ENCODE results near the gene PLXNB2.
A peak's percentile ranks its signal among the peaks of the same experiment; 100 is the strongest.

PLXNB2 gene

DNA sequence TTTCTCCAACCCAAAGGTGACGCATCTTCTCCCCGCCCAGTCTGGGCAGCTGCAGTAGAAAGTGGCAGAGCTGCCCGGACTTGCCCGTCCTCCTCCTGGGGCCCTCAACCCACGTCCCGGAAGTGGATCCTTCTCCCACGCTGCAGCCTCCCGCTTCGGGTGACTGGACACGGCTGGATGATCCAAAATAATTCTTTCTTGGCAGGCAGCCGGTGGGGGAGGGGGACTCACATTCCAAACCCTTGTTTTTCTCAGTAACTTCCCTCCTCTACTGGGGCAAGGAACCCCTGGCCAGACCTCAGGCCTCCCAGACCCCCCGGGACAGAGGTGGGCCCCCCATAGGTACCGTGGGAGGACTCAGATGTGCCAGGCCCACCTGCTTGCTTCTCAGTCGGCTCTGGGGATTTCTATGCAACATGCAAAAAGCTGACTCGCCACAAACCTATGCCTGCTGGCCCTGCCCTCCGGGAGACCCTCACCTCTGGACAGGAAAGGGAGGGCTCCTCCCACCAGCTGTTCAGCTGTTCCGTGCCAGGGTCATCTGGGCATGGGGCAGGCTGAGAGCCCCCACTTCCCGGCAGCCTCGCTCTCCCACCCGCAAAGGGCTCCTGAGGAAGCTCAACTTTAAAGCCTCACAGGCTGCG is 1.4 kb downstream of the PLXNB2 start:
- H3K9me3 ChIP-seq (replicated peaks; ENCODE audit: insufficient read depth, low read length) = no peaks in the 10 kb centered on the region

GRCh38 chr22:50305393-50305922 is 2.0 kb downstream of the PLXNB2 start:
- H3K9ac ChIP-seq (ENCODE audit: low read length) = no peak overlapping the region
- H4K20me1 ChIP-seq (ENCODE audit: insufficient read depth, low read length) = no peaks in the 10 kb centered on the region
- no peak overlapping the region for H3K27ac ChIP-seq (ENCODE audit: low read length)
- H3K9me3 ChIP-seq (replicated peaks; ENCODE audit: insufficient read depth, low read length) = no peaks in the 10 kb centered on the region
- H3K9me2 ChIP-seq (replicated peaks; ENCODE audit: insufficient read depth, low read length) = no peaks in the 10 kb centered on the region
- no peak overlapping the region for H3K4me3 ChIP-seq (ENCODE audit: low read length)
- H3K4me1 ChIP-seq (ENCODE audit: low read length) = peaks cover 22% of the 10 kb centered on the region
- H3K4me2 ChIP-seq (ENCODE audit: low read depth, low read length) = peak overlapping the region; percentile 79; the same call in 1 of the 2 replicates
- peaks cover 34% of the 10 kb centered on the region for H3K79me2 ChIP-seq (ENCODE audit: low read length)
- peaks cover 9% of the 10 kb centered on the region for H3F3A ChIP-seq (ENCODE audit: insufficient read depth, low read length)
- no peaks in the 10 kb centered on the region for H3K36me3 ChIP-seq (replicated peaks; ENCODE audit: insufficient read depth, low read length)
- no peaks in the 10 kb centered on the region for H3K27me3 ChIP-seq (replicated peaks; ENCODE audit: insufficient read depth, low read length)
- no peak overlapping the region for H2AFZ ChIP-seq (ENCODE audit: low read length)
- TF ChIP-seq CTCF (IDR thresholded peaks at IDR 0.05; ENCODE audit: low read length) (no peak), EZH2phosphoT487 (IDR thresholded peaks at IDR 0.05; ENCODE audit: low read length) (no peak), EZH2 (optimal IDR thresholded peaks at IDR 0.05; ENCODE audit: low read depth, low read length) (no peak)
- DNase-seq = no peak

More for the DNA sequence above, 1.4 kb downstream of the PLXNB2 start:
- H3K4me3 ChIP-seq (ENCODE audit: low read length) = peak overlapping the region; percentile 76
- H3K9me2 ChIP-seq (replicated peaks; ENCODE audit: insufficient read depth, low read length) = no peaks in the 10 kb centered on the region
- no peak overlapping the region for H3K27ac ChIP-seq (ENCODE audit: low read length)
- DNase-seq = no peak
- H2AFZ ChIP-seq (ENCODE audit: low read length) = no peak overlapping the region
- H4K20me1 ChIP-seq (ENCODE audit: insufficient read depth, low read length) = no peaks in the 10 kb centered on the region
- H3F3A ChIP-seq (ENCODE audit: insufficient read depth, low read length) = peaks cover 9% of the 10 kb centered on the region
- no peaks in the 10 kb centered on the region for H3K36me3 ChIP-seq (replicated peaks; ENCODE audit: insufficient read depth, low read length)
- H3K4me1 ChIP-seq (ENCODE audit: low read length) = peaks cover 22% of the 10 kb centered on the region
- no peaks in the 10 kb centered on the region for H3K27me3 ChIP-seq (replicated peaks; ENCODE audit: insufficient read depth, low read length)
- peak overlapping the region; percentile 68; the same call in 1 of the 2 replicates for H3K9ac ChIP-seq (ENCODE audit: low read length)
- peak overlapping the region; percentile 79 for H3K4me2 ChIP-seq (ENCODE audit: low read depth, low read length)
- H3K79me2 ChIP-seq (ENCODE audit: low read length) = peaks cover 29% of the 10 kb centered on the region
- TF ChIP-seq EZH2 (optimal IDR thresholded peaks at IDR 0.05; ENCODE audit: low read depth, low read length) (no peak), EZH2phosphoT487 (IDR thresholded peaks at IDR 0.05; ENCODE audit: low read length) (no peak), CTCF (IDR thresholded peaks at IDR 0.05; ENCODE audit: low read length) (no peak)

DNA sequence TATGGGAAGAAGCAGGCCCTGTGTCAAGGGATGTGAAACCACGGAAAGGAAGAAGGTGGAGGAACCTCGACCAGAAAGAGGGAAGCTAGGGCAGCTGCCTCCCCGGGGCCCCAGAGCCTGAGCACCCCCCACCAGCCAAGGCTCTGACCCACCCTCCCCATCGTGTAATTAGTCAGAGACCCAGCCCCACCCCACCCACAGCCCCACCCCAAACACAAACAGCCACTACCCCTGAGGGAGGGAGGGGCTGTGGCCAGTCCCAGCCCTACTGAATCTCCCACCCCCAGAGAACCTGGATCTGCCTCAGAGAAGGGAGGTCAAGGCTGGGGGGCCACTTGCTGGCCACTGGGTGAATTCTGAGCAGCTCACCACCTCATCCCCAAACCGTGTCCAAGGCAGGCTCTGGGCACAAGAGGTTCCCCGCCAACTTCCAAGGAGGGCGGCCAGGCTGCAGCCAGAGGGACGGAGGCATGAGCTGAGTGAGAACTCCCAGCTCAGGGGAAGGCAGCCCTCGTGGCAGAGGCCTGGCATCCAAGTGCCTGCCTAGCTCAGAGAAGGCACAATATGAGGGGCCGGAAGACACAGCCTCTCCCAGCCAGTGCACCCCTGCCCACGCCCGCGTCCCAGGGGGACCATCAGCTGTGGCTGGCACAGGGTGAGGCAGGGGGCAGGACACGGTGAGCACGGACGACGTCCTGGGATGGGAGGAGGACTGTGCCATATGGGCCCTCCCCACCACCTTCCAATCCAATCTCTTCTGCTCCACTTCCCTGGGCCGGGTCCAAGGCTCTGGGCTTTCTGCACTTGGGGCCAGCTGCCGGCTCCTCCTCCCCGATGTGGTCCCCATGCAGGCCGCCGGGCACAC is 2.7 kb downstream of the PLXNB2 start:
- no peak overlapping the region for H2AFZ ChIP-seq (ENCODE audit: low read length)
- H3K79me2 ChIP-seq (ENCODE audit: low read length) = peaks cover 35% of the 10 kb centered on the region
- no peak overlapping the region for H3K27ac ChIP-seq (ENCODE audit: low read length)
- H3K4me1 ChIP-seq (ENCODE audit: low read length) = peaks cover 22% of the 10 kb centered on the region
- TF ChIP-seq CTCF (IDR thresholded peaks at IDR 0.05; ENCODE audit: low read length) (no peak), EZH2 (optimal IDR thresholded peaks at IDR 0.05; ENCODE audit: low read depth, low read length) (no peak), EZH2phosphoT487 (IDR thresholded peaks at IDR 0.05; ENCODE audit: low read length) (no peak)
- H3K4me3 ChIP-seq (ENCODE audit: low read length) = no peak overlapping the region
- H3F3A ChIP-seq (ENCODE audit: insufficient read depth, low read length) = peaks cover 9% of the 10 kb centered on the region
- no peak for DNase-seq
- no peaks in the 10 kb centered on the region for H4K20me1 ChIP-seq (ENCODE audit: insufficient read depth, low read length)
- no peak overlapping the region for H3K4me2 ChIP-seq (ENCODE audit: low read depth, low read length)
- no peaks in the 10 kb centered on the region for H3K36me3 ChIP-seq (replicated peaks; ENCODE audit: insufficient read depth, low read length)
- H3K9ac ChIP-seq (ENCODE audit: low read length) = no peak overlapping the region
- H3K9me2 ChIP-seq (replicated peaks; ENCODE audit: insufficient read depth, low read length) = no peaks in the 10 kb centered on the region
- H3K27me3 ChIP-seq (replicated peaks; ENCODE audit: insufficient read depth, low read length) = no peaks in the 10 kb centered on the region
- H3K9me3 ChIP-seq (replicated peaks; ENCODE audit: insufficient read depth, low read length) = no peaks in the 10 kb centered on the region
